ENCODE data around the gene ODAPH.

- TF ChIP-seq TAF1 (IDR thresholded peaks at IDR 0.05; ENCODE audit: low read depth, low read length): peak; percentile 86
- no peak for TF ChIP-seq SPI1 (IDR thresholded peaks at IDR 0.05; ENCODE audit: low read depth, low read length)
- peak; percentile 66; the same call in 1 of the 2 replicates for TF ChIP-seq POLR2AphosphoS5 (IDR thresholded peaks at IDR 0.05; ENCODE audit: low read depth, low read length)
- peak; percentile 95 for TF ChIP-seq POLR2A (IDR thresholded peaks at IDR 0.05; ENCODE audit: low read depth, low read length)
Observed at GRCh38 chr4:75514131-75514948, 41.5 kb upstream of the ODAPH start, which contains the start of the genes RCHY1 and THAP6.

Data from GM12891 (cell line).